NCI-H2081 (cell line): ENCODE measurements around the gene CMTM8.

Source experiments
- DNase-seq, 2 experiments: peaks; one replicate each; lab custom pipeline; 2025; lab: John Stamatoyannopoulos, UW

The CMTM8 gene

DNA sequence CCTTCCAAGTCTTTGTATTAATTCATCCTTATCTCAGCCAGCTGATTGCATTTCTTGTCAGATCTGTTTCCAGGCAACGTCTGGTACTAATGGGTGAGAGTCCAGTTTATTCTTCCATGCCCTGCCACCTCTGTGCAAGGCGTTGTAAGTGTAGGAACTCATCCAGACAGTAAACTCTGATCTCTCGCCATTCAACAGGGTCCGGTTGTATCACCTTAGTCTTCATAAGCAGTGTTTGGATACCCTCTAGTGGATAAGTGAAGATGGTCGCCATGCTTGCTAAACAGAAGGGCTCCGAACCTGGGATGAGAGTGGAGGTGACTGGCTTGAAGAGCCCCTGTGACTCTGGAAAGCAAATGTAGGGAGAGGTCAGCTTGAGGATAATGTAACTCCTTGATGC lies 101.6 kb downstream of the CMTM8 start:
- DNase-seq = peak in 1 of 2 experiments; percentile 42

- DNase-seq = no peak
These were observed 102.3 kb downstream of the CMTM8 start for GRCh38 chr3:32340611-32341365.

DNA sequence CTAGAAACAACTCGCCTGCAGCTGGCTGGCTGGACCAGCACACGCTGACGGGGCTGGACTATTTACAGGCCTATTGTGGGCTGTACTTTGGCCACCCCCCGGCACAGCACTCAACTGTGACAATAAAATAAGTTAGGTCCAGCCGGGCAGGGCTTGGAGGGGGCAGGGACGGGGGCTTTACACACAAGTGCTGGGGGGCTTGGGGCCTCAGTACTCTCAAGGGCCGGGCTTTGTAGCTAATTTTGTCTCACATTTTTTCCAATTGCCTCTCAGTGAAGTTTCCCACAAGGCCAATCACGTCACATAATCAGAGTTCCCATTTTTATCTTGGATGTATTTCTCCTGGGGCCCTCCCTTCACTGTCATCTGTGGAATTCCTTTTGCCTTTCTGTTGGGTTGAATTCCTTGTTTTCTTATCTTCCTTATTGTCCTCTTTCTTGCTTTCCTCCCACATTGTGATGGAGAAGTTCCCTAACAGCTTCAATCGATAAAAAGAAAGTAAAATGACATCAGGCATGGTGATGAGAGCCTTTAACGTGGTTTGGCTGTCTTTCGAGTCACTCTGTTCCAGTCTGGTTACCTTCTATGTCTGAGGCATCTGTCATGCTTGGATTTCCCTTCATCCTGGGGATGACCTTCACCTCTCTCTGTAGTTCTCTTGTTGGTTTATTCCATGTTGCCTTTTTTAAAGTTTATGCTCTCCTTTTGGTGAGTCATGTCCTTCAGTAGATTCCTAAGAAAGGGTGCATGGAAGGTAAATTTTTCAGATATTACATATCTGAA lies 109.1 kb downstream of the CMTM8 start:
- DNase-seq = no peak

GRCh38 chr3:32349184-32349583 lies 110.7 kb downstream of the CMTM8 start:
- DNase-seq = no peak

DNA sequence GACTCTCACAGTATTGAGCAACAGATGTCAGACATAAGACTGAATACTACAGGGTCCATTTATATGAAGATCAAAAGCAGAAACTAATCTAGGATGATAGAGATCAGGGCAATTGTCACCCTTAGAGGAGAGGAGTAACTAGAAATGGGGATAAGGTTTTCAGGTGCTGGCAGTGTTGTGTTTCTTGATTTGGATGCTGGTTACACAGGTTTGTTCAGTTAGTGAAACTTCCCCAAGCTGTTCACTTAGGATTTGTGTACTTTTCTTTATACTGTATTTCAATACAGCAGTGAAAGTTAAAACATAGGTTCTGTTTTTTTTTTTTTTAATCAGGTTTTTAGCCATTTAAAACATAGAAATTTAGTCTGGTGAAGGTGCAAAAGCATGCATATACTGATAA lies 114.1 kb downstream of the CMTM8 start:
- DNase-seq = no peak

DNA sequence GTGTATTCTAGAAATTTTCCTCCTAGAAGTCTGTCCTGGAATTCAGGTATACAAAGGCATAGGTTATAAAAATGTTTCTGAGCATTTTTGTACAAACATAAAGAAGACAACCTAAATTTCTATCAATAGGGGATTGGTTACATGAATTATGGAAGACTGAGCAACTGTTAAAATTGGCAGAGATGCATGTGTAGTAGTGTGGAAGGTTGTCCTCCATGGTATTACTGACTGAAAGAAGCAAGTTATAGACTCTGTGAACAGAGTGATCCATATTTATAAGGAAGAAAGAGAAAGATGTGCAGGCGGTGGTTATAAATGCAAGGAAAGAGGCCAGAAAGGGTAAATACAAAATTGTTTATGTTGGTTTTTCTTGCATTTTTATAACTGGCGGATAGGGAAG lies 114.9 kb downstream of the CMTM8 start:
- no peak for DNase-seq

DNA sequence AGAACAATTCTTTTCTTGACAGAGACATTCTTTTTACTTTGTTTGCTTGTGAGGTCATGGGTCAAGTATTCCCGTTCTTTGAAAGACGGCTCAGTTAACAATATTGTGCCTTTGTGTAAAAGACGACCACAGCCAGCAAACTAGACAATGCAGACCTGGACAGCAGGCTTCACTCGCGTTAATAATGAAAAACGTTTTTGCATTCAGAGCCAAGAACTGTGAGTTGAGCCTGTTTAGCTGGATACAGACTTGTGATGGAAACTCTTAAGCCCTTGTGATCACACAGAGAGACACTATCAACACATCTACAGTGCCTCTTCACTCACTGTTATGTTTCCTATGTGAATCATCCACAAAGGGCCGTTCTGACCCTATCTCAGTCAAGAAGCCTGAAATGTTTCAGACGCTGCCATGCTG lies 115.9 kb downstream of the CMTM8 start:
- no peak for DNase-seq

DNA sequence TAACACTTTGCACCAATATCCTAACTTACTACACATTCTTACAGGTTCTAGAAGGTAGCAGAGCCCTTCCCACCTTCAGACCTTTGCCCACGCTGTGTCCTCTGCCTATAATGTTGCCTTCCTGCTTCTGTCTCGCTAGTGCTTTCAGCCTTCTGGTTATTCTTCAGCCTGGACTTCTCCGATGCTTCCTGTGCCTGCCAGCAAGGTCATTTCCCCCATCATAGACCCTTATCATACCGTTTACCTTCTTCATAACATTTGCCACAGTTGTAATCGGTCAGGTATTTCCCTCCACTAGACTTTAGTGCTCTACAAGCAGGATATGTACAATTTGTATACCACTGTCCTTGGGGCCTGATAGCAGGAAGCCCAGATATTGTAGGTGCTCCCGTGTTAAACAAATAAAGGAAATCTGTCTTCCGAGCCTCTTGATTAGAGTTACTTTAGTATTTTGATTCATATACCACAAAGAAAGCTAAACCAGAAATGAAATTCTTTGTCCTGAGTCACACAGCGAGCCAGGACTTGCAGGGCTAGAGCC lies 117.3 kb downstream of the CMTM8 start:
- no peak for DNase-seq

DNA sequence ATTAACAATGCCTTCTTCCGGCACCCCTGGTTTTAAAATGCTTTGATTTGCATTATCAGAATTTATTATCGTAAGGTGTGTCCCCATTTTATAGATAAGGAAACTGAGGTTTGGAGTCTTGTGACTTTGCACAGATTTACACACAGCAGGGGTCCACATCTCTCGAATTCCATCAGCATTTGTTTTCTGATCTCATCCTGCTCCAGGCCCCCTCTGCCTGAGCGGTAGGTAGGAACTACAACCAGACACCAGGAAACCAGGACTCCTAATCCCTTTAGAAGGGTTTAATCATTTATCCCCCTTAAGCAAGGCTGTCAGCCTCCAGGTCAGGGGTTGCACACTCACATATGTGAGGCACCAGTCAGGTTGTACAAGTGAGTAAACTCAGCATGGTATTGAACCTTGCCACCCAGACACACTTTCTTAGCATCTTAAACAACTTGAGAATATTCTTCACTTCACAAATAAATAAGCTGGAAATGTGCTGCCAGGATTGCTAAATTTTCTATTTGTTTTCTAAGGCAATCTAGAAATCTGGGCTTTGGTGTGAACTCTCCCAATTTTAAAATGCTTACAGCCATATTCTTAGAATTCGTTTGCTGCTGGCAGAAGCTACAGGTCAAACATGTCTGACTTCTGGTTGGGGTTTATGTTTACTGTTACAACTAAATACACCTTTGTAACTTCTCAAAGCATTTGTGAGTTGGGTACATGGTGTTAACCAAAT lies 121.4 kb downstream of the CMTM8 start:
- DNase-seq = no peak

- no peak for DNase-seq
These were observed 122.0 kb downstream of the CMTM8 start for GRCh38 chr3:32360493-32360827.

GRCh38 chr3:32366638-32367397 lies 128.3 kb downstream of the CMTM8 start:
- no peak for DNase-seq

DNA sequence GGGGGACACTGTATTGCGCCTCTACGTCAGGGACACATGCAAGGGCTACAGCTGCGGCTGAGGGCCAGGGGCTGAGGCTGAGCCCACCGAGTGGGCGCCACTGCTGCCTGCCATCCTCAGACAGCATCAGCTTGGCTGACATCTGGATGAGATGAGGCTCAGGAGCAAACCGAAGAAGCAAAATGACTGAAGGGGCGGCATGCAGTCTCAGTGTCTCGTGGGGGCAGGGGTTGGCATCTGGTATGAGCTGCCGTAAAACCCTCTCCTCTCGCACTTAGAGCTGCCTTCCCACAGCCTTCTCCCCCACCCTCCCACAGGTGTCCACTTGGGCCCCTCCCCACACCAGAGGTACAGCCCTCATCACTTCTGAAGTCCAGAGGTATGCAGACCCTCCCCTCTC lies 129.0 kb downstream of the CMTM8 start:
- no peak for DNase-seq

- DNase-seq = no peak
These were observed 133.2 kb downstream of the CMTM8 start for GRCh38 chr3:32371461-32372212.

DNA sequence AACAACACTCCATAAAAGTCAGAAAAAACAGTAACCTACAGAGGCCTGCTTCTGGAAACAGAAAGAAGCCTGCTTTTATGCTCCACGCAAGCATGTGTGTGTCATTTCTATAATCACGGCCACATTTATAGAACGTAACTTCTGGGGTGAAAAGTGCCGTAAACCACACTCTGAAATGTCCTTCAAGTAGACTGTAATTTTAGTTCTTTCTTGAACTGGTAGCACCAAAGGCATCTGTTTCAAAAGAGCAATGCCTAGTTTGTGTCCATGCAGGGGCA lies 133.7 kb downstream of the CMTM8 start:
- no peak for DNase-seq

GRCh38 chr3:32373276-32373675 lies 134.8 kb downstream of the CMTM8 start:
- DNase-seq = peak in 1 of 2 experiments; percentile 5

DNA sequence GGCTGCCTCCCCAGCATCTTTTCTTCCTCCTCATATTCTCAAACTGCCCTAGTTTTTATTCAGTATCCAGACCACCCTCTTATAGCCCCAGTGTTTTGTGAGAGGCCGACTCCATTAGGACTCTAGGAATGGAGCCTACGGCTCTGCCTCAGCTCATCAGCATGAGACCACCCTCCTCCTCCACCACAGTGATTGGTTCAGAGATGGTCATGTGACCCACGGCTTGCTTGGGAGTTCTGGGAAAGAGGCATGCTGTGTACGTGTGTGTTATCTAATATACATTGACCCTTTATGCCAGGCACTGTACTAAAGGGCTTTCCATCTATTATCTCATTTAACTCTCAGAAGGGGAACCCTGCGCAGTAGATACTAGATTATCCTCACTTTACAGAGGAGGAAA lies 135.4 kb downstream of the CMTM8 start:
- no peak for DNase-seq

- DNase-seq = peak; percentile 35 to 55
These were observed 136.5 kb downstream of the CMTM8 start for GRCh38 chr3:32374788-32375595.

GRCh38 chr3:32375596-32375930 lies 137.1 kb downstream of the CMTM8 start:
- DNase-seq = no peak

DNA sequence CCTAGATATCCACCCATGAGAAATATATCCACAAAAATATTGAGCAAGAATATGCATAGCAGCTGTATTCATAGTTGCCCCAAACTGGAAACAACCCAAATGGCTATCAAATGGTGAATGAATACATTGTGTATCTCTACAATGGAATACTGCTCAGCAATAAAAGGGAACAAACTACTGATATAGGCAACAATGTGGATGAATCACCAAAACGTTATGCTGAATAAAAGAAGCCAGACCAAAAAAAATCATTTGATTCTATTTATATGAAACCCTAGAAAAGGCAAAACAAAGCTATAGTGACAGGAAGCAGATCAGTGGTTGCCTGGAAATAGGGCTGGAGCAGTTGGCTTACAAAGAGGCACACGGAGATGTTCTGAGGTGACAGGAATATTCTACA lies 137.6 kb downstream of the CMTM8 start:
- DNase-seq = no peak

DNA sequence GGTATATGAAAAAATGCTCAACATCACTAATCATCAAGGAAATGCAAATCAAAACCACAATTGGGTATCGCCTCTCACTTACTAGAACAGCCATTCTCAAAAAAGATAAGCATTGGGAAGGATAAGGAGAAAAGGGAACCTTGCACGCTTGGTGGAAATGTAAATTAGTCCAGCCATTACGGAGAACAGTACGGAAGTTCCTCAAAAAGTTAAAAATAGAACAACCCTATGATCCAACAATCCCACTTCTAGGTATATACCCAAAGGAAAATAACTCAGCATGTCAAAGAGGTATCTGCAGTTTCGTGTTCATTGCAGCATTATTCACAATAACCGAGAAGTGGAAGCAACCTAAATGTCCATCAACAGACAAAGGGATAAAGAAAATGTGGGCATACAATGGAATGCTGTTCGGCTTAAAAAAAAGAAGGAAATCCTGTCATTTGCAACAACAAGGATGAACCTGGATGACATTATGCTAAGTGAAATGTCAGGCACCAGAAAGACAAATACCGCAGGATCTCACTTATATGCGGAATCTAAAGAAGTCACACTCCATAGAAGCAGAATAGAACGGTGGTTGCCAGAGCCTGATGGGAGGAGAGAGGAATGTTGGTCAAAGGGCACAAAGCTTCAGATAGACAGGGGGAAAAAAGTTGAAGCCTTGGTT lies 141.5 kb downstream of the CMTM8 start:
- DNase-seq = no peak
